Left lung (tissue), 10 donors: ENCODE results near the gene ERCC1. TPM values are rescaled to one million over a fixed set of nuclear protein-coding genes. Genes with fewer than 3 reads are reported as not detected.

ENCODE experiments used
- ATAC-seq: fragments of 200-7000 bp; cut with Tn5 transposase; one replicate; pipeline ENCODE4 v1.9.1; 2020; ENCODE audit warnings: moderate library complexity
- DNase-seq, 4 donors: peaks; one replicate each; pipeline ENCODE4 v3.0.0-alpha.2; 2013 to 2020
- H3K27ac ChIP-seq, 2 donors: fragments of 200-600 bp; sonication (generic) in 1 of 2; one replicate each; pipeline versions ENCODE4 v1.5.0 to v1.8.0; 2020 to 2021
- H3K27me3 ChIP-seq, 2 donors: fragments of 200-600 bp; sonication (generic) in 1 of 2; one replicate each; pipeline versions ENCODE4 v1.5.0 to v1.8.0; 2020 to 2021
- H3K36me3 ChIP-seq, 2 donors: fragments of 200-600 bp; sonication (generic) in 1 of 2; one replicate each; pipeline versions ENCODE4 v1.5.0 to v1.8.0; 2020 to 2021
- H3K4me1 ChIP-seq, 2 donors: fragments of 200-600 bp; one replicate each; pipeline ENCODE4 v1.8.0; 2021
- H3K4me3 ChIP-seq, 2 donors: fragments of 200-600 bp; sonication (generic) in 1 of 2; one replicate each; pipeline versions ENCODE4 v1.5.0 to v1.8.0; 2020 to 2021; ENCODE audit warnings: mild to moderate bottlenecking in 1 of 2
- H3K9me3 ChIP-seq, 2 donors: fragments of 200-600 bp; sonication (generic) in 1 of 2; one replicate each; pipeline versions ENCODE4 v1.5.0 to v1.8.0; 2020 to 2021
- CTCF ChIP-seq, 2 donors: fragments of 200-600 bp; sonication (generic) in 1 of 2; IDR thresholded peaks; one replicate each; pipeline versions ENCODE4 v1.5.0 to v1.8.0; 2021; ENCODE audit warnings: antibody characterized with exemption in 2 of 2
- intact Hi-C, 2 donors: fragments of 100-400 bp; cut with DNase I; formaldehyde crosslinking; loops; one replicate each; pipeline versions ENCODE4 v1.11.2 to v1.14.2; 2022
- polyA plus RNA-seq, 6 donors: library from polyadenylated mRNA; unstranded; fragments of 120-200 nt; gene quantifications; one replicate each; pipeline ENCODE4 v1.2.1, GENCODE V29; 2013; ENCODE audit not compliant: insufficient read length in 6 of 6
- total RNA-seq, 2 donors: library from RNA; stranded (reverse); fragmentation: NEBNext Ultra II Directional; extraction: Animal tissue kit (Norgen Biotek cat#: 25700); gene quantifications; one replicate each; pipeline ENCODE4 v1.2.1, GENCODE V29; 2021
- donor health status: DM: no; HTN: yes; CAD: no.
- donor health status: DM: no; HTN: no; CAD: no.

ERCC1 gene
- total and polyA plus RNA-seq, 8 donors: 56.1 to 108 (median 85.1) TPM

- Histone ChIP-seq H3K27me3 (peaks cover 0 to 47% of the 10 kb centered on the region in 2 donors), H3K27ac (peak overlapping the region; percentile 83 to 98), H3K9me3 (no peaks in the 10 kb centered on the region), H3K4me3 (peak overlapping the region; percentile 58 to 59), H3K4me1 (peaks cover 19 to 42% of the 10 kb centered on the region in 2 donors), H3K36me3 (peaks cover 0 to 16% of the 10 kb centered on the region in 2 donors)
- intact Hi-C loops: no loop called here
- peak; percentile 90 for ATAC-seq
- no peak for TF ChIP-seq CTCF (IDR thresholded peaks at IDR 0.05)
- peak; percentile 89 to 95 (median 93) for DNase-seq
These were observed 45.6 kb upstream of the ERCC1 start for GRCh38 chr19:45469132-45469944.

- Histone ChIP-seq H3K27me3 (peaks cover 0 to 41% of the 10 kb centered on the region in 2 donors), H3K9me3 (no peaks in the 10 kb centered on the region), H3K4me3 (peak overlapping the region; percentile 58 to 59), H3K27ac (peak overlapping the region; percentile 83 to 98), H3K36me3 (peaks cover 0 to 16% of the 10 kb centered on the region in 2 donors), H3K4me1 (peaks cover 19 to 42% of the 10 kb centered on the region in 2 donors)
- TF ChIP-seq CTCF (IDR thresholded peaks at IDR 0.05): no peak
- intact Hi-C loops: no loop called here
- DNase-seq: no peak
- ATAC-seq: peak; percentile 31
These were observed 45.0 kb upstream of the ERCC1 start for GRCh38 chr19:45468803-45469131.

GRCh38 chr19:45468159-45468651 is 44.5 kb upstream of the ERCC1 start:
- DNase-seq: peak in 2 of 4 donors; percentile 53 to 80
- no peak for TF ChIP-seq CTCF (IDR thresholded peaks at IDR 0.05)
- intact Hi-C loops: no loop called here
- peak overlapping the region; percentile 58 to 59 for H3K4me3 ChIP-seq
- no peaks in the 10 kb centered on the region for H3K9me3 ChIP-seq
- peaks cover 19 to 42% of the 10 kb centered on the region in 2 donors for H3K4me1 ChIP-seq
- peak overlapping the region; percentile 83 to 98 for H3K27ac ChIP-seq
- H3K36me3 ChIP-seq: peaks cover 0 to 16% of the 10 kb centered on the region in 2 donors
- ATAC-seq: no peak
- peaks cover 0 to 35% of the 10 kb centered on the region in 2 donors for H3K27me3 ChIP-seq

DNA sequence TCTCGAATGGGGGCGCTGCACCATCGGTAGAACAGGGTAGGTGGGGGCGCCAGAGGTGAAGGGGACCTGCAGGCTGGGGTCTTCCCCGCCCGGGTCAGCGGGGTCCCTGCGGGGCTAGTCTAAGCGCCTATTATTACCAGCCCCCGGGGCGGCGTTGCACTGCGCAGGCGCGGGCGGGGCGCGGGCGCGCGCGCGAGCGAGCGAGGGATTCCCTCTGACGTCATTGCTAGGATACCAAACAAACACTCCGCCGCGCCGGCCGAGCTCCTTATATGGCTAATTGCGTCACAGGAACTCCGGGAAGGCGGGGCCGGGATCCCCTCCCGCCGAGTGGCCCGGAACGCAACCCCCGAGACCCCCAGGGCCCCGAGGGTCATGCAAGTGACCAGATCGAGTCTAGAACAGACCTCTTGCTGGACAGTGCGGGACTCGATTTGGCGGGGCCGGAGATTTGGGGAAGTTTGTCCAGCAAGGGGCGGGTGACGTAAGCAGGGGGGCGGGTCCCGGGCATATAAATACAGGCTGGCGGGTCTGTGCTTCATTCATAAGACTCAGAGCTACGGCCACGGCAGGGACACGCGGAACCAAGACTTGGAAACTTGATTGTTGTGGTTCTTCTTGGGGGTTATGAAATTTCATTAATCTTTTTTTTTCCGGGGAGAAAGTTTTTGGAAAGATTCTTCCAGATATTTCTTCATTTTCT is 43.9 kb upstream of the ERCC1 start, which contains the start of gene FOSB:
TSS of gene FOSB (plus strand) at position 541 of the 703 bp plus-strand sequence. CDS start 591 bp downstream, outside the sequence.
- ATAC-seq (peak; percentile 49), DNase-seq (peak; percentile 94 to 96 (median 95))
- Histone ChIP-seq H3K4me1 (peaks cover 19 to 41% of the 10 kb centered on the region in 2 donors), H3K27ac (peak within 1 kb of the TSS; percentile 83 to 98), H3K36me3 (peaks cover 0 to 13% of the 10 kb centered on the region in 2 donors), H3K4me3 (peak within 1 kb of the TSS; percentile 58 to 59), H3K9me3 (no peaks in the 10 kb centered on the region), H3K27me3 (peaks cover 0 to 29% of the 10 kb centered on the region in 2 donors)
- intact Hi-C loops: no loop called here
- TF ChIP-seq CTCF (IDR thresholded peaks at IDR 0.05): no peak

GRCh38 chr19:45467115-45467455 is 43.4 kb upstream of the ERCC1 start:
- H3K27ac ChIP-seq: peak overlapping the region; percentile 83 to 98
- H3K4me1 ChIP-seq: peaks cover 19 to 35% of the 10 kb centered on the region in 2 donors
- ATAC-seq: no peak
- TF ChIP-seq CTCF (IDR thresholded peaks at IDR 0.05): no peak
- intact Hi-C loops: no loop called here
- peaks cover 0 to 24% of the 10 kb centered on the region in 2 donors for H3K27me3 ChIP-seq
- no peaks in the 10 kb centered on the region for H3K9me3 ChIP-seq
- peak in 1 of 4 donors; percentile 27 for DNase-seq
- peak overlapping the region; percentile 58 to 59 for H3K4me3 ChIP-seq
- H3K36me3 ChIP-seq: peaks cover 0 to 8% of the 10 kb centered on the region in 2 donors
